Stimulated activated CD8-positive, alpha-beta memory T cell treated with anti-CD3 and anti-CD28 coated beads, Interleukin-7, amount 100 ng/mL, for 4 hours (primary cell): Measurements from ENCODE around the gene ODAD4.
A peak's percentile ranks its signal among the peaks of the same experiment; 100 is the strongest.
"Not testable (repeated sequence)": the region's sequence is repeated elsewhere in the genome, so short reads cannot be mapped to it uniquely, and the experiment has no call there.

Experiments used
- DNase-seq, 2 donors: peaks; one replicate each; pipeline ENCODE4 v3.0.0-alpha.2; 2020; ENCODE audit warnings: low read depth in 2 of 2

Gene ODAD4

DNA sequence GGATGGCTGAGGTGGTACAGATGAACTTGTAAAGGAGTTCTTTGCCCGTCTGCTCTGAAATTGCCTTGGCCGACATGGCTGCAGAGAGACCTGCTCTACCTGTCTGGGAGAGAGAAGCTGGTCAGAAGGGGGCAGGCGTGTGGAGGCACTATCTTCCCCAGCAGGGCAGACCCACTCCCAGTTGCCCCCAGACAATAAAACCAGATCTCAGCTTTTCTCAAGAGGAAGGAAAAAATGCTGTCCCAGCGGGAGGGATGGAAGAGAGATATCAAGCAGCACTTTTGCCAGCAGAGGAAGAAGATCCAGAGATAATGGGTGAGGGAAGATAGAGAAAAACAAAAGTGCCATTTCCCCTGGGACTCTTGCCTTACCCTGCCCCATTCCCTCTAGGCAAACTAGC is 16.6 kb upstream of the ODAD4 start:
- DNase-seq: no peak

- DNase-seq: no peak
Observed at GRCh38 chr17:41914358-41914766, 16.1 kb upstream of the ODAD4 start.

DNA sequence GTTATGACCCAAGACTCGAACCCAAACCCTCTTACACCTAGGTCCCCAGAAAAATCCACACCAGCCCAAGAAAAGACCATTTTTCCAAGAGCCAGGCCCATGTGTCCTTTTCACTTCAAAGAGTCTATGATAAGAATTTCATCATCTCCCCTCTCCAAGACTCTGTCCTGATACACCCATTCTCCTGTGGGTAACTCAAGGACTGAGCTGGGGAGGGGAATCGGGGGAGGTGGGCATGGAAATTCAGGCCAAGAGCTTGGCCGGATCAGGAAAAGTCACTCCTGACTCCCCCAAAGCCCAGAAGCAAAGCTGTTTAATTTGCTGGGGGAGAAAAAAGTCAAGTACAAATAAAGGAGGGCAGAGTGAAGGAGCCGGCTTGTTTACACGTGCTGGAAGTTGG is 15.4 kb upstream of the ODAD4 start:
- no peak for DNase-seq

- no peak for DNase-seq
Observed at GRCh38 chr17:41915566-41915965, 14.9 kb upstream of the ODAD4 start.

- no peak for DNase-seq
Observed at GRCh38 chr17:41917192-41917591, 13.2 kb upstream of the ODAD4 start.

GRCh38 chr17:41917679-41918313 is 12.6 kb upstream of the ODAD4 start:
- peak; percentile 17 to 20 for DNase-seq

DNA sequence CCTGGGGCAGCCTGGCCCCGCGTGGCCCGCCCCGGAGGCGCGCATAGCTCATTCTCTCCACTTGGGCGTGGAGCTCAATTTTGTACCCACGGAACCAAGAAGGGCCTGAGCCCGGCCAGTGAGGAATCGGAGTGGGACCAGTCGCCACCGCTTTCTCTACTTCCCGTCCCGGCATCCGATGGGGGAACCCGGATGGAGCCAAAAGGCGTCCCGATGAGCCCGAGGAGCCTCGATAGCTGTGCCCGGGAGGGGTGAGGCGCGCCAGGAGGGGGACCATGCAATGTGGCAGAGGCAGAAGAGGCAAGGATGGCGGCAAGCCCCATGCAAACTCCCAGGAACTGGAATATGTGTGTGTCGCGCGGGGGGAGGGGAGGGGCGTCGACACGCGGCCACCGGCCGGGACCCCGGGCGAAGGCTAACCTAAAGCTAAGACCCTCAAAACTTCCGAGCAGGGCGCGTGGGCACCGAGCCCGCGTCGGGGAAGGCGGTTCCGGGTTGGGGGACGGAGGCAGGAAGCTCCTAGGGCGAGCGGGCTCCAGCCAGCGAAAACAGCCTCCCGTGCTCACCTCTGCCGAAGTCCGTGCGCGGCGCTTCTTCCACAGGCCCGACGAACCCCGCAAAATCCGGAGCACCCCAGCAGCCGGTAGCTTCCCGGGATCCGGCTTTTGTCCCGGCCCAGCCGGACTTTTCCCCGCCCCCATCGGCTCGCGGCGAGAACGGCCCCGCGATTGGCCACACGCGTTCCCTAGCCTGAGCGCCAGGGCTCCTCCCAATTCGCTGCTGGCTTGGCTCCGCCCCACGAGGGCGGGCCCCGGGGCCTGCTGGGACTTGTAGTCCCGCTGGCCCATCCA is 11.9 kb upstream of the ODAD4 start, which contains the start of gene ACLY:
Gene ACLY (minus strand): TSS at position 638 of the 851 bp plus-strand sequence. CDS start 5,078 bp downstream, outside the sequence.
- DNase-seq: peak; percentile 89 to 94

DNA sequence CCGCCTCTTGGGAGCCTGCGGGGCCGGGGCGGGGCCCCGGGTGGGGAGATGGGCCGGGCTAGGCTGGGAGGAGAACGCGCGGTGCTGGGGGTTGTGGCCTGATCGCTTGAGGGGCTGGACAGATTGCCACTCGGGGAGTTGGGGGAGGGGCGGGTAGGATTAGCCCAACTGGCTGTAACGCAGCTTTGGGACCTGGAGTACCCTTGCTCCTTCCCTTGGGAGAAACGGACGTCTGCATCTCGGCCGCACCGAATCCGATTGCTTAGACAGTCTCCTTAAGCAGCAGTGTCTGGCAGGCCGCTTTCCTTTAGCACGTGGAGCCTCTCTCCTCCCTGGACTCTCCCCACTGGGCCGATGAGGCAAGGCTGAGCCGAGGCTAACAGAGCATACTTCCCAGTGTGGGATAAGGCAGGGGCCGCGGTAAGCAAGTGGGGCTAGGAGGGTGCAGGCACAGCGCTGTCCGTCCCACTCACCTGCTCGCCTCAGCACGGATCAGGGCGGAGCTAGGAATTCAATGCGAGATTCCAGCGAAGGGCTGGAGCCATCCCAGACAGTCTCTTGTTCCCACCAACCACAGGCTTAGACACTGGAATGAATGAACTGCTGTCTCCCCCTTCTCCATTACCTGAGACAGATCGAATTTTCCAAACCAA is 11.1 kb upstream of the ODAD4 start:
- peak in 1 of 2 donors; percentile 2 for DNase-seq

DNA sequence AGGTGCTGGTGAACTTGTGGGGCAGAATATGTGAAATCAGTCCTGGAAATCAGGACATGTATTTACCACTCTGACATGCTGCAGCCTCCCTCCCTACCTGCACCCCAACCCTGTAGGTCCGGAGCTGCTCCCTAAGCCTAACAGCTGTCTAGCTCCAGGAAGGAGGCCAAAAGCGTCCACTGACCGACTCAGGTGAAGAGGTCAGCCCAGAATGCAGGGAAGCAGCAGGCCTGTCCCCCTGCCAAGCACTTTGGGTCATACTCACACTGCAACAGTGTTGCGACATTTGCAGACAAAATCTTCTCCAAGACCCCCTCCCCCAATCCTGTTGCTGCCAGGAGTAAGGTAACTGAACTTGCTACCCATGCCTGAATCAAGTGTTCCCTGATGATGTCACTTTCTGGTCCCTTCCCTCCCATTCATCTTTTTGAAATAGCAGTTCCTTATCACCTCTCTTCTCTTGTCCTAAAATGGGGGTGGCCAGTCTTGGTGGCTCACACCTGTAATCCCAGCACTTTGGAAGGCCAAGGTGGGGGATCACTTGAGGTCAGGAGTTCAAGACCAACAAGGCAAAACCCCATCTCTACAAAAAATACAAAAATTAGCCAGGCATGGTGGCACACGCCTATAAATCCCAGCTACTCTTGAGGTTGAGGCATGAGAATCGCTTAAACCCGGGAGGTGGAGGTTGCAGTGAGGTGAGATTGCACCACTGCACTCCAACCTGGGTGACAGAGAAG is 10.4 kb upstream of the ODAD4 start:
- DNase-seq: no peak

- DNase-seq: no peak
Observed at GRCh38 chr17:41920580-41920955, 9.8 kb upstream of the ODAD4 start.

DNA sequence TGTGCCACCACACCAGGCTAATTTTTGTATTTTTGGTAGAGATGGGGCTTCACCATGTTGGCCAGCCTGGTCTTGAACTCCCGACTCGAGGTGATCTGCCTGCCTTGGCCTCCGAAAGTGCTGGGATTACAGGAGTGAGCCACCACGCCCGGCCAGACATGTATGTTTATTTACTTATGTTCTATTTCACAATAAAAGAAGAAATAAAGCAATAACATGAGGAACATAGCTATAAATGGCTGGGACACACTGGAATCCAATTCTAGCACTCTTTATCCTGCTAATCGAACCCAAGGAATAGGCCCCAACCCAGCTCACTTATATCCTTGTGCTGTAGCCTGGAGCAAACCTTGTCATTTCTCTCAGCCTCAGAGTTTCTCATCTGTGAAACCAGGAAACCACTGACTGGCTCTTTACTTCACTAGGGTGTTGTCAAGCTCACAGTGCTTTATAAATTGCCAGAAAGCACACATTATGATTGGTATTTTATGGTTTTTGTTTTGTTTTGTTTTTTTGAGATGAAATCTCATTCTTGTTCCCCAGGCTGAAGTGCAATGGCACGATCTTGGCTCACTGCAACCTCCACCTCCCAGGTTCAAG is 4.3 kb upstream of the ODAD4 start:
- DNase-seq: no peak

- DNase-seq: no peak
Observed at GRCh38 chr17:41928693-41929251, 1.6 kb upstream of the ODAD4 start.

DNA sequence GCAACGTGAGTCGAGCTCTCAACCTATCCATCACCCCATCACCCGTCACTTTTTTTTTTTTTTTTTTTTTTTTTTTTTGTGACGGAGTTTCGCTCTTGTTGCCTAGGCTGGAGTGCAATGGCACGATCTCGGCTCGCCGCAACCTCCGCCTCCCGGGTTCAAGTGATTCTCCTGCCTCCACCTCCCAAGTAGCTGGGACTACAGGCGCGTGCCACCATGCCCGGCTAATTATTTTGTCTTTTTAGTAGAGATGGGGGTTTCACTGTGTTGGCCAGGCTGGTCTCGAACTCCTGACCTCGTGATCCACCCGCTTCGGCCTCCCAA is 378 bp downstream of the ODAD4 start:
- not testable (repeated sequence) for DNase-seq

GRCh38 chr17:41931715-41932114 is 1.3 kb downstream of the ODAD4 start:
- not testable (repeated sequence) for DNase-seq

- no peak for DNase-seq
Observed at GRCh38 chr17:41932816-41933389, 2.5 kb downstream of the ODAD4 start.

GRCh38 chr17:41935641-41936040 is 5.2 kb downstream of the ODAD4 start:
- no peak for DNase-seq

- DNase-seq: no peak
Observed at GRCh38 chr17:41937970-41938954, 7.8 kb downstream of the ODAD4 start.

GRCh38 chr17:41939044-41939692 is 8.8 kb downstream of the ODAD4 start:
- no peak for DNase-seq

GRCh38 chr17:41939693-41940090 is 9.3 kb downstream of the ODAD4 start:
- DNase-seq: no peak
